Chondrocyte (in vitro differentiated cells): ENCODE results near the gene KDM4E. TPM values are rescaled to one million over a fixed set of nuclear protein-coding genes. Genes with fewer than 3 reads are reported as not detected.

ENCODE experiments used
- DNase-seq: peaks from one replicate; pipeline ENCODE4 v3.0.0; 2021; ENCODE audit warnings: mixed read lengths, low spot score
- H3K27ac Mint-ChIP-seq: one replicate; pipeline ENCODE4 v1.8.0; 2021; ENCODE audit warnings: mild to moderate bottlenecking, moderate library complexity, mixed read lengths; ENCODE audit not compliant: unreplicated experiment
- H3K27me3 Mint-ChIP-seq: 2 replicates; pipeline ENCODE4 v1.8.0; 2021; ENCODE audit warnings: low read depth, mixed read lengths
- H3K36me3 Mint-ChIP-seq: 2 replicates; pipeline ENCODE4 v1.8.0; 2021; ENCODE audit warnings: low read depth, mixed read lengths
- H3K4me1 Mint-ChIP-seq: 2 replicates; pipeline ENCODE4 v1.8.0; 2021; ENCODE audit warnings: low read depth, mild to moderate bottlenecking, mixed read lengths
- H3K4me3 Mint-ChIP-seq: one replicate; pipeline ENCODE4 v1.8.0; 2021; ENCODE audit warnings: mild to moderate bottlenecking, moderate library complexity, mixed read lengths; ENCODE audit not compliant: unreplicated experiment
- H3K9me3 Mint-ChIP-seq: 2 replicates; pipeline ENCODE4 v1.8.0; 2021; ENCODE audit warnings: low read depth, mixed read lengths
- total RNA-seq: library from RNA; stranded (reverse); gene quantifications from 3 replicates; pipeline ENCODE4 v1.2.1, GENCODE V29; 2021
- TF ChIP-seq, protein P1 (sequence below): fragments of 200-600 bp; sonication (generic); IDR thresholded peaks from 2 replicates; pipeline ENCODE4 v1.5.0; 2021; ENCODE audit warnings: antibody characterized with exemption, mild to moderate bottlenecking, moderate library complexity

The KDM4E gene
- total RNA-seq, 1 donor from 2014 or later: not detected

DNA sequence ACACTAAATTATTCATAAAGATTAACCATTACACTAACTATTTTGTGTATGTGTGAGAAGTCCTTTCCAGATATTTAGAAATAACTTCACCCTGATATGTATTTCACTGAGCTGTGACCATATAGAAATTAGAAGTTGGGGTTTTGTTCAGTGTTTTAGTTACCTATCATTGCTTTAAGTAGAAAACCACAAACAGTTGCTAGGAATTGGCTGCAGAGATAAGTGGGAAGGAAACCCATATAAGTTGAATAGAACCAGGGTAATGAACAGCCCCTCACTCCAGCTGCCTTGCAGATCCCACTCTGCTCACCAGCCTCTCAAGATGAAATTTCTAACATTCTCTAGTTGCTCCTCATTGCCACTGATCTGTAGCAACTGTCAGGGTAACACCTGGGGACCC, 51.9 kb downstream of the KDM4E start:
- no peak for DNase-seq
- TF ChIP-seq, protein P1, sequence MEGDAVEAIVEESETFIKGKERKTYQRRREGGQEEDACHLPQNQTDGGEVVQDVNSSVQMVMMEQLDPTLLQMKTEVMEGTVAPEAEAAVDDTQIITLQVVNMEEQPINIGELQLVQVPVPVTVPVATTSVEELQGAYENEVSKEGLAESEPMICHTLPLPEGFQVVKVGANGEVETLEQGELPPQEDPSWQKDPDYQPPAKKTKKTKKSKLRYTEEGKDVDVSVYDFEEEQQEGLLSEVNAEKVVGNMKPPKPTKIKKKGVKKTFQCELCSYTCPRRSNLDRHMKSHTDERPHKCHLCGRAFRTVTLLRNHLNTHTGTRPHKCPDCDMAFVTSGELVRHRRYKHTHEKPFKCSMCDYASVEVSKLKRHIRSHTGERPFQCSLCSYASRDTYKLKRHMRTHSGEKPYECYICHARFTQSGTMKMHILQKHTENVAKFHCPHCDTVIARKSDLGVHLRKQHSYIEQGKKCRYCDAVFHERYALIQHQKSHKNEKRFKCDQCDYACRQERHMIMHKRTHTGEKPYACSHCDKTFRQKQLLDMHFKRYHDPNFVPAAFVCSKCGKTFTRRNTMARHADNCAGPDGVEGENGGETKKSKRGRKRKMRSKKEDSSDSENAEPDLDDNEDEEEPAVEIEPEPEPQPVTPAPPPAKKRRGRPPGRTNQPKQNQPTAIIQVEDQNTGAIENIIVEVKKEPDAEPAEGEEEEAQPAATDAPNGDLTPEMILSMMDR: no peak
- Mint-ChIP-seq H3K4me1 (peaks cover 67% of the 10 kb centered on the region), H3K27ac (peak overlapping the region; percentile 73), H3K36me3 (peaks cover 1% of the 10 kb centered on the region), H3K27me3 (no peaks in the 10 kb centered on the region), H3K4me3 (no peak overlapping the region), H3K9me3 (no peaks in the 10 kb centered on the region)

Other genes with a start within 250 kb of the KDM4E start
- gene CWC15, start 51.7 kb upstream of the KDM4E start, total RNA-seq: 29.5 to 53.3 TPM (median 42.0 TPM) in 3 replicates
- 0.44 to 0.65 TPM (median 0.53 TPM) in 3 replicates for gene KDM4D, start 51.5 kb upstream of the KDM4E start, total RNA-seq
- gene KDM4F, start 24.2 kb downstream of the KDM4E start, total RNA-seq: not detected in 3 replicates
- 45.2 to 48.6 TPM (median 45.5 TPM) in 3 replicates for gene SRSF8, start 41.7 kb downstream of the KDM4E start, total RNA-seq
- 48.0 to 71.1 TPM (median 67.9 TPM) in 3 replicates for gene ENDOD1, start 64.6 kb downstream of the KDM4E start, total RNA-seq
- 104 to 238 TPM (median 104 TPM) in 3 replicates for gene SESN3, start 205.9 kb downstream of the KDM4E start, total RNA-seq